Stimulated activated CD8-positive, alpha-beta memory T cell treated with anti-CD3 and anti-CD28 coated beads, Interleukin-15, amount 100 ng/mL, for 24 hours (primary cell): ENCODE results near the gene MEOX1.
"Not testable (repeated sequence)": the region's sequence is repeated elsewhere in the genome, so short reads cannot be mapped to it uniquely, and the experiment has no call there.

ENCODE experiments used
- DNase-seq: peaks from one replicate; pipeline ENCODE4 v3.0.0-alpha.2; 2020; ENCODE audit warnings: low read depth

MEOX1 gene

DNA sequence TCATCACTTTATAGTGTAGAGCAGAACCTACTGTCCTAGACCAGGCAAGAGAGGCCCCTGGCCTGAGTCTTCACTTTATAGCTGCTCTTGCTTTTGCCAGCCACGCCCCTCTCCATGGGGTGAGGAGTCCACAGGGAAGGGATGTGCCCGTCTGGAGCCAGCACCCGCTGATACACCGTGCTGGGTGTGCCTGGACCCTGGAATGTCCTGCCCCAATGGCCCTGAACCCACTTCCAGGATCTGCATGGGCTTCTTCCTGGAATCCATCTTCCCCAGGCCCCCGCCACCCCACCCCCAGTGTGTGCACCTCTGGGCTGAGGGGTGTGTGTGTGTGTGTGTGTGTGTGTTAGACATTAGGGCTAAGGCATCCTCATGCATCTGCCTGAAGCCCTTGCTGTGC is 44.9 kb downstream of the MEOX1 start:
- no peak for DNase-seq

DNA sequence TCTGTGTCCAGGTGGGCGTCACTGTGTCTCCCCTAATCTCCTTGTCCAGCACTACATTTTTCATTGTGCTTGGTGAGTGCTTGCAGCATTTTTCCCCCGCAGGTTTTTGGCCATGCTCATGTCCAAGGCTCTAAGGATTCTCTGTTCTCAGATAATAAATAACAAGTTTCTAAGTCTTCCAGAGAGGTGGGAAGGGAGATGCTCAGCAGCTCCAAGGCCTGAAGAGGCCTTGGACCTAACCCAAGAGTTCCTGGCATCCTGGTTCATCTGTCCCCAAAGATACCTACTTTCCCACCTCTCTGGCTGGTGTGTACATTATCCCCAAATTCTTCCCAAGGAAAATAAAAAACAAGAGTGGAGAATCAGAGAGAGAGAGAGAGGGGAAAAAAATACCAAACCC is 45.3 kb downstream of the MEOX1 start:
- no peak for DNase-seq

- no peak for DNase-seq
These were observed 45.7 kb downstream of the MEOX1 start for GRCh38 chr17:43616029-43616351.

GRCh38 chr17:43615330-43616028 is 46.2 kb downstream of the MEOX1 start:
- no peak for DNase-seq

DNA sequence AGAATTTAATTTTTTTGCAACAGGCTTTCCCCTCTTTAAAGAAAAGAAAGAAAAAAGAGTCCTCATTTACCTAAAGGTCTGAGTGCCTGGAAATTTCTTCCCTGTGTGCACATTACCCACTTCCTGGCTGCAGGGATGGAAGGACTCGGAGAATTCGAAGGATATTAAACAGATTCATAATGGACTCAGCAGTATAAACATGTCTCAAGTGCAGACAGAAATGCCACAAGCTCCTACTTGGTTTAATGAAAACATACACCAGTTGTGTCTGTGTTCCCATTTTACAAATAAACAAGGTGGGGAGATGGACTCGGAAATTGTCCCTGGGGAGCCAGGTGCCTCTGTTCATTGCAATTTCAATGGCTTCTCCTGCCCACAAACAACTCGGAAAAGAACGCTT is 47.2 kb downstream of the MEOX1 start:
- no peak for DNase-seq

DNA sequence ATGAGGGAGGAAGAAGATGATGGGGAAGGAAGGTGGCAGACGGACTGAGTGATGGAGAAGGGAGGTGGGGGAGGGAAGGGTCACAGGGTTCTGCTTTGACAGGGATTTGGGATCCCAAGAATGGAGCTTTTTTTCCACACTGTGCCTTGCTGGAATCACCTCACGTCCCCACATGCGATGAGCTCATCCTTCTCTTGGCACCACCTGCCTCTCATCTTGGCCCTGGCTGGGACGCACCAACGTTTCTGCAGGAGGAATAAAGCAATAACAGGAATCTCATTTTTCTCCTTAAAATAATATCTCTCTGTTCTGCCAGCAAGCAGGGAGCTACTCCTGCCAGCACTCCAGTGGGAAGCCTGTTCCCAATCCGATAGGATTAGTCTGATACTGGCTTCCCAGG is 47.8 kb downstream of the MEOX1 start:
- DNase-seq, result no peak

DNA sequence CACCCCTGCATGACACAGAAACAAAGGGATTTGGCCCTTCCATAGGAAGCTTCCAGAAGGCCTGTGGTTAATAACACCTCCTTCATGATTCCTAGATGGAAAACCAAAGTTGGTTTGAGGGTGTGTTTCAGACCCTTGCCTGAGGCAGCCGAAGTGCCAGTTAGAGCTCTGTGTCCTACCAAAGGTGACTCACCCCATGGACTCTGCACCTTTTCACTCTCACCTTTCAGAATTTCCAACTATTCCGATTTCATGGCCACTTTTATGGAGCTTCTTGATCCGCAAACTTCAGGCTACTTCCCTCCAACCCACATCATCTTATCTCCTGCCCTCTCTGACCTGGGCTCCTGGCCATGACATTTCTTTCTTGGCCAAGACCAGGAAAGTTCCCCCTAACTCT is 49.2 kb downstream of the MEOX1 start:
- no peak for DNase-seq

DNA sequence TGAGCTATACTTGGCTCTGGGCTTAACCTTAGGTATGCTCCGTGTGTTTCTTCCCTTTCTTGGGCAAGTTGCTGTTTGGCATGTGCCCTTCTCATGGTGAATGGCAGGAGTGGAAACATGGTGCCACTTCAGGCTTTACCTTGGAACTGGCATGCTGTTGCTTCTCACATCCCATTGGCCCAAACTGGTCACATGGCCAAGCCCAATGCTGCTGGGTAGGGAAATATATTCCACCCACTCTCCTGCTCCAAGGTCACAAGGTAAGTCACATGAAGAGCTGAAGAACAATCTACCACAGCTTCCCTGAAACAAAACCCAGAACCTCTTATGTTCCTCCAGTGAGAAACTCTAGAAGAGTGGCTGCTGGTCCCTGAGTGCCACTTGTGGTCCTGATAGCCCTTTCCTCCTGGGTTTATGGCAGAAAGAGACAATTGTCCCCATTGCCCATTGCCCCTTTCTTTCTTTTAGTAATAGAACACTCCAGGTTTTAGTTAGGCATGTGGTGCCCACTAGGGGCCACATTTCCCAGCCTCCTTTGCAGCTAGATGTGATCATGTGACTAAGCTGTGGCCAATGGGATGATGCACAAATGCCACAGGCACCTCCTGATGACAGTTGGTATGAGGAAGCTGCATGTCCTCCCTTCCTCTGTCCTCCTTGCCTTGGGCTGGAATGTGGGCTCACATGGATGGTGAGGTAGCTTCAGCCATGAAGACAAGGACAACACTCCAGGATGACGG is 50.3 kb downstream of the MEOX1 start:
- no peak for DNase-seq

- DNase-seq, result no peak
These were observed 51.9 kb downstream of the MEOX1 start for GRCh38 chr17:43609613-43610385.

- no peak for DNase-seq
These were observed 53.4 kb downstream of the MEOX1 start for GRCh38 chr17:43608313-43608712.

DNA sequence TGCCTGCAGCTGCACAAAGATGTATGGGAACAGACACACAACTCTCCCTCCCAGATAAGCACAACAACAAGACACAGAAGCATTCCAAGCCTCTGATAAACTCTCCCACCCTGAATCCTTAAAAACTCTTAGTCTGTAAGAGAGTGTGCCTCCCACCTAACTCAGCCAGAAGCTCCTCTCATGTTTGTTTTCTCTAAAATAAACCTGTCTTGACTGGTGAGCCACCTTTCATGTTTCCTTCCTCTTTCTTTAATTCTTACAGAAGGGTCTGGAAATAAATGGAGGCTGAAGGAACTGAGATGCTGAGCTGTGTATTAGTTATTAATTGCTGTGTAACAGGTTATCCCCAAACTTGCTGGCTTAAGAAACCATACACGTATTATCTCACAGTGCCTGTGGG is 57.2 kb downstream of the MEOX1 start:
- DNase-seq, result no peak

- no peak for DNase-seq
These were observed 58.4 kb downstream of the MEOX1 start for GRCh38 chr17:43603321-43603720.

DNA sequence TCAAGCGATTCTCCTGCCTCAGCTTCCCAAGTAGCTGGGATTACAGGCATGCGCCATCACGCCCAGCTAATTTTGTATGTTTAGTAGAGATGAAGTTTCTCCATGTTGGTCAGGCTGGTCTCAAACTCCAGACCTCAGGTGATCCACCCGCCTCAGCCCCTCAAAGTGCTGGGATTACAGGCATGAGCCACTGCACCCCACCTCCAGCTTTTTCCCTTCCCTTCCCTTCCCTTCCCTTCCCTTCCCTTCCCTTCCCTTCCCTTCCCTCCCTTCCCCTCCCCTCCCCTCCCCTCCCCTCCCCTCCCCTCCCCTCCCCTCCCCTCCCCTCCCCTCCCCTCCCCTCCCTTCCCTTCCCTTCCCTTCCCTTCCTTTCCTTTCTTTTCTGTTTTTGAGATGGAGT is 59.2 kb downstream of the MEOX1 start:
- DNase-seq, result not testable (repeated sequence)

DNA sequence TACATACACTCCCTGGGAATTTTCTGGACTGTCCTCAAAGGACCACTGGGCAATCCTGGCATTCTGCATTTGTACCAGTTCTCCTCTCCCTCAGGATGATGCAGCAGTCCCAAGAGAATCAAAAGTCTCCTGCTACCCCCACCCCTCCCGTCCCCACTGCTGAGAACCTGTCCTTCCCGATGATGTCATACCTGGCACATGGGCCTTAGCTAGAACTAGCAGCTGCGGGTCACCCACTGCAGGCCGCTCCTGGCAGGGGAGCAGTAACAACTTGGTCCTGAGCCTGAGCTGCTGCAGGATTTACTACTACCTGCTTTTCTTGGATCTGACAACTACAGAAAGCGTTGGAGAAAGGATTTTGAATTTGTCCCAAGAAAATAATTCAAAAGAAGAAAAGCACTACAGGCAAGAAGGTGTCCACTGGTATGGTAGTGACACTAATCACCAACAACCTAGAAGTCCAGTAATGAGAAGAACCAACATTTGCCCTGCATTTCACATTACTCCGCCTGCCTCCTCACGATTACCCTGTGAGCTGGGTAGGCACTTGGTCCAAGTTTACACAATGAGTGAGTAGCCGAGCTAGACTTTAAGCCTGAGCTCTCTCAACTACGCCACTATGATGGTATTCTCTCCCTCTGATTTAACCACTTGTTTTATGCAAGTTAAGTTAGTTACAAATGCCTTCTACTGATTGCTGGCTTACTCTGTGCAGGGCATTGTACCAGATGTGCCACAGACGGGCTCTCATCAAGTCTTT is 60.3 kb downstream of the MEOX1 start:
- DNase-seq, result no peak

DNA sequence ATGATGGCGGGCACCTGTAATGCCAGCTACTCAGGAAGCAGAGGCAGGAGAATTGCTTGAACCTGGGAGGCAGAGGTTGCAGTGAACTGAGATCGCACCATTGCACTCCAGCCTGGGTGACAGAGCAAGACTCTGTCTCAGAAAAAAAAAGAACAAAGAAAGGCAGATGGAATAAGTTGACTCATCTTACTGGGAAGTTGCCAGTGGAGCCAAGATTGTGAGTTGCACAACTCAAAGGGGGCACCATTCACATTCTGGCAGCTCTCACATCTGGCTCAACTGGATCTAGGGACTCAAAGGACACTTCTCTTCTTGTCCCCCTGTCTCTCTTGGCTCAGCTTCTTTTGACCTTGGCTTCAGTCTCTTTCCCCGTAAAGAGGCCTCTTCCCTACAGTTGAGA is 61.9 kb downstream of the MEOX1 start:
- DNase-seq, result no peak

GRCh38 chr17:43599046-43599395 is 62.7 kb downstream of the MEOX1 start:
- DNase-seq, result no peak

DNA sequence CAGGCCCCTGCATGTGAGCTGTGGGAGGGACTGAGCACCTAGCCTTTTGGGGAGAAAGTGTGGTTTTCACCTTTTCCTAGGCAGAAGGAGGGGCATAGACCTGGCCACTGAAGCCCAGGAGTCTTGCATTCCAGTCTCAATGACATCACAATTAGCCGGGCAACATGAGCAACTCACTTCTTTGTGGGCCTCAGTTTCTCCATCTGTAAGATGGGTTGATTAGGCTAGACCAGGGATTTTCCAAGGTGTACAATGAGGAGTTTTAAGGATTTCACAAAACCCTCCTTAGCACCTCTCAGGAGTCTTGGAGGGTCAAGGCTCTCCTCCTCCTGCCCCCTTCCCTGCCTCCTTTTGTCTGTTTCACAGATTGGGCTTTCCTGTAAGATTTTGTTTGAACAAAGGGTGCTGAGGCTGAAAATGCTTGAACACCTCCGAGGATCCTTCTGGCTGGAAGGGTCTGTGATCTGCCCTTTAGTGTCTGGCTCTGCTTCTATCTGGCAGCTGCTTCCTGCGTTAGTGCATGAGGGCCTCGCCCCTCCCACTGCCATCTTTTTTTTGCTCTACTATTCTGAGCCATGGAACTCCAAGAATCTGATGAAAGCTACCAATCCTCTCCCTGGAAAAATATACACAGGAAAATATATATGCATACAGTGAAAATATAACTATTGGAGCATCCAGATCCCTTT is 63.2 kb downstream of the MEOX1 start:
- DNase-seq, result no peak

GRCh38 chr17:43597624-43598356 is 63.9 kb downstream of the MEOX1 start:
- DNase-seq, result no peak

GRCh38 chr17:43595466-43595865 is 66.3 kb downstream of the MEOX1 start:
- DNase-seq, result no peak

GRCh38 chr17:43591779-43592562 is 69.8 kb downstream of the MEOX1 start:
- no peak for DNase-seq
